SK-N-SH treated with all-trans-retinoic acid at 6 μM for 48 hours (cell line): Measurements from ENCODE around the gene KIFAP3.

Experiments
- CSRNP3 ChIP-seq: fragments of 250-450 bp; sonication (Bioruptor Pico); IDR thresholded peaks from 2 replicates; pipeline ENCODE4 v1.5.1; 2021; ENCODE audit warnings: mild to moderate bottlenecking, moderate library complexity
- OSR1 ChIP-seq: fragments of 250-450 bp; sonication (Bioruptor Pico); IDR thresholded peaks from 2 replicates; pipeline ENCODE4 v1.8.0; 2022; ENCODE audit warnings: moderate library complexity, mild to moderate bottlenecking, inconsistent platforms
- SNAI2 ChIP-seq: fragments of 250-450 bp; sonication (Bioruptor Pico); IDR thresholded peaks from 2 replicates; pipeline ENCODE4 v1.5.0; 2020; ENCODE audit warnings: mild to moderate bottlenecking, moderate library complexity
- TSHZ2 ChIP-seq: fragments of 250-450 bp; sonication (Bioruptor Pico); IDR thresholded peaks from 2 replicates; pipeline ENCODE4 v1.5.0; 2020; ENCODE audit warnings: mild to moderate bottlenecking, moderate library complexity
- ZFP3 ChIP-seq: fragments of 250-450 bp; sonication (Bioruptor Pico); IDR thresholded peaks from 2 replicates; pipeline ENCODE4 v1.5.0; 2020; ENCODE audit warnings: mild to moderate bottlenecking, moderate library complexity

DNA sequence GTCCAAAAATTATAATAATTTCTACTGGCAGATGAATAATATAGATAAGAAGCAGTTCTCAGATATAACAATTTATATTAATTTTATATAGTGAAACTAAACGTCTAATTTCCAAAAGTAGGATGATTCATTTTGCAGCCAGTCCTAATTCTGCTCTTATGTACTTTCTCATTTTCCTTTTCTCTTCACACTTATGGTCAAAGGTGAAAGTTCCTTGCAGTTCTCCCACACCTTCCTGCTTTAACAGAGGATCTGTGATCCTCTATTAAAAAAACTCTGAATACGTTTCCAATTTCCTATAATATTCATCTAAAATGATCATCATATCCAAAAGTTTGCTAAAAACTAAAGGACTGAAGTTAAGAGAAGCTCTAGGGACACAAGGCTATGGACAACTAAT lies 78.5 kb downstream of the KIFAP3 start:
- TF ChIP-seq SNAI2 (no peak), ZFP3 (no peak), TSHZ2 (CRISPR knock-in tag) (no peak), CSRNP3 (CRISPR knock-in tag) (no peak), OSR1 (no peak)
